ENCODE results near the gene ITGB5.

Gene ITGB5

DNA sequence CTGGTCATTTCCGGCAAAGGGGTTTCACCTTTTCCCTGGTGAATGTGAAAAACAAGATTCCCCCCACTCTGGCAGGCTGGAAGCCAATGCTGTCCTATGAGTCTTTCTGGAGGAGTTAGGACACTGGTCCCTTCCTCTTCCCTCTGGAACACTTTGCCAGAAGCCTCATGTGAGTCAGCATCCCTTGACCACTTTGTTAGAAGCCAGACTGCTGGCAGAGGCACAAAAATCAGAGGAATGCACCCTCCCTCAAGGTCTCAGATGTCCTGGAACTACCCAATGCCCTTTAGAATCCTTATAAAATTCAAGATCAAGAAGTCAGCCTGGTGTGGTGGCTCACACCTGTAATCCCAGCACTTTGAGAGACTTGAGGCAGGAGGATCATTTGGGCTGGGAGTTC is 26.6 kb downstream of the ITGB5 start:
- DNase-seq: no peak

DNA sequence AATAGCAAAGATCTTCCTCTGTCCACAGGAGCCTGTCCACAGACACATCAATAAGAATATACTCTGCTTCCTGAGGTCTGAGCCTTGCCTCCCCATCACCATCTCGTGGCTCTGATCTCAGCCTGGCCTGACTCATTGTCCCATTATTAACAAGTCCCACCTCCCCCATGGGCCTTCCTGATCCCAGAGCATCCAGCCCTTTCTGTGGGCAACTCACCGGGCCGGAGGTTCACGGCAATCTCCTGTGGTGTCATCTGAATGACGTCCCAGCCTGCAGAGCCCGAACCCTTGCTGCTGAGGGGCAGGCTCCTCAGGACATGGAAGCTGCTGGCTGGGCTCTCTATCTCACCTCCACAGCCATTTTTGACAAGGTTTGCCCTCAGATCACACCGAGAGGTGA is 28.1 kb downstream of the ITGB5 start:
- no peak for DNase-seq

DNA sequence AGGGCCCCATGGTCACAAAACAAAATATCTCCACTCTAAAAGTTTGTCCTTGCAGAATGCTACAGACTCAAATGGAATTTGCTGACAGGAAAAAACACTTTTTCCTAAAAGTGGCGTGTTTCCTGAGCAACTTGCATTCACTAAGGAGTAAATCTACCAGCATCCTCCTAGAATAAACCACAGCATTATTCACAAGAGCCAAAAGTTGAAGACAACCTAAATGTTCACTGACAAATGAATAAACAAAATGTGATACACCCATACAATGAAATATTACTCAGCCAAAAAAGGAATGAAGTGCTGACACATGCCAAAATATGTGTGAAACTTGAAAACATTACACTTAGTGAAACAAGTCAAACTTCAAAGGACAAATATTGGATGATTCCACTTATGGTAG is 28.9 kb downstream of the ITGB5 start:
- DNase-seq: no peak

DNA sequence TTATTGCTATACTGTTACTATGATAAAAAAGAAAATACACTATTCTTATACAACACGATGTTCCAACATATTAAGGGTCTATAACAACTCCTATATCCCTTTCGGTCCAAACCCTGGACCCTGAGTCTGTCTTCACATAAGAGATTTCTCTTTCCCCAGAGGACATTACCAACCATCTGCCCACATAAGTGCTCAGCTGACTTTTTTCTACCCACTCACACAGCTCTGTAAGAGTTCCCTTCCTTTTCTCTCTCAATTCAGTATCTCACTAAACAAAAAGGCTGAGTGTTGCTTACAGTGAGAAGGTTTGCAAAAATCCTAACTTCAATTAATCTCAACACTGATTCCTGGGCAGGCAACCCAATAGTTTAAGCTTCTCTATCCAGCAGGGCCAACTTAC is 30.5 kb downstream of the ITGB5 start:
- DNase-seq: no peak

DNA sequence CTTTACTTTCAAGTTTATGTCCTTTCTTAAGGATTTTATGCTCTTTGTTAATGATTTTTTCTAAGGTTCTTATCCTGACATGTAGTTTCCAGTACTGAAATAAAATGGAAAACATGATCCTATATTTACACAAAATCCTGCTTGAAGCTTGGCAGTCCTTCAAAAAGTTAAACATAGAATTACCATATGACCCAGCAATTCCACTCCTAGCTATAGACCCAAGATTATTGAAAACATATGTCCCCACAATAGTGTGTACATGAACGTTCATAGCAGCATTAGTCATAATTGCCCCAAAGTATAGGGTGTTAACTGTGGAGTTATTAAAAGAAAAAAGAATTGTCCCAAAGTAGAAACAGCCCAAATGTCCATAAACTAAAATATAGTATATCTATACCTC is 33.2 kb downstream of the ITGB5 start:
- no peak for DNase-seq

DNA sequence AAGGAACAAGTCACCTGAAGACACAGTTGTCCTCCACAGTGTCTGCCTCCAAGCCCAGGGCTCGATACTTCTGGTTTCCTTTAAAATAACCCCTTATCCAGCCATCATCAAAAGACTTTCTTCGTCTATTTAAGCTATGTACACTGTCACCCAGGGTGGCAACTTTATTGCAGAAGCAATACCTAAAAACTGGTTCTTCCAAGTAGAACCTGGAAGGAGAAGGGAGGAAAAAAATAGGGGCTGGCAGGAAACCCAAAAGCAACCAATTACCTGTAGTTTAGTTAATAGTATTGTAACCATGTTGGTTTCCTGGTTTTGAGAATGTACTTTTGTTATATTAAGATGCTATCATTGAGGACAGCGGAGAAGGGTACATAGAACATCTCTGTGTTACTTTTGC is 33.7 kb downstream of the ITGB5 start:
- DNase-seq: no peak

DNA sequence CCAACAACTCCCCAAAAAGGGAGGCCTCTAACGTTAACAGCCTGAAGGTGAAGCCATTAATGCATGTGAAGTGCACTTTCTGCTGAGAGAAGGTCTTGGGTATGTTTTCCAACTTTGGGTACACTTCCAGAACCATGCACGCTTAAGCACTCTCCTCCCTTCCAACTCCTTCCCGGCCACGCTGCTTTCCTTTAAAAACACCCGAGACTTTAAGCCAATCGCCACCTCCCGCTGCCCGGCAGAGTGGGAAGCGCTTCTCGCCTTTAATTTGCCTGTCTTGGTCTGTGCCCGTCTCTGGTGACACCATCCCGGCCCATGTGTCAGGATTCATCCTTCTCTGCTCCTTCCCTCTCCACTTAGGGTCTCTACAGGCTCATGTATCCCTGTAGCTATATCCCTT is 35.3 kb downstream of the ITGB5 start:
- DNase-seq: no peak

DNA sequence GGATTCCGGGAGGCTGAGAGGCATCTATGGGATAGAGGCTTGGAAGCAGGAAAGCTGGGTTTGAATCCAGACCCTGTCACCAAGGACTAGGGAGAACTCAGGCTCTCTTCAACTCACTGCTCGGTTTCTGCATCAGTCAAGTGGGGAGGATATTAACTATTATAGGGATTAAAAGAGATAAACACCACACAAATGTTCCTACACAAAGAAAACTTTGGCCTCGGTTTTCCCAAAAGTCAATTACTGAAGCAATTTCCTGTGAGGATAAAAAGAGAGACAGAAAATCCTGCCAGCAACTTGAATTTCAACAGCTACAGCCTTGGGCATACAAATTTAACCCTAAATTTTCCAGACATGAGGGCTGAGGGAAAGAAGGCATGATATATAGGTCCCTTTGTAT is 36.0 kb downstream of the ITGB5 start:
- DNase-seq: no peak

DNA sequence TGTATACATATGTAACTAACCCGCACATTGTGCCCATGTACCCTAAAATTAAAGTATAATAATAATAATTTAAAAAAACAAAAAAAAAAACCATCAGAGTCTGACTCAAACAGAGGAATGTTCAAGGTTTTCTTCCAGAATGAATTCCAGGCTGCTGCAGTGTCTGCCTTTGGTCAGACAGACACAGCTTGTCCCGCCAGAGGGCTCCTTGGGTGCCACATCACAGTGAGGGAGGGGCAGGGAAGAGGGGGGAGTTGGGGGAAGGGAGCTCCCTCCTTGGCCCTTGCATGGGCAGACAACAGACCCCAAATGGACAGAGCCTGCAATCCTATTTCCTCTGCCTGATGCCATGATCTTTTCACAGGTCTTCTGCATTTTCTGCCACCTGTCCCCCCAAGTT is 36.5 kb downstream of the ITGB5 start:
- no peak for DNase-seq

DNA sequence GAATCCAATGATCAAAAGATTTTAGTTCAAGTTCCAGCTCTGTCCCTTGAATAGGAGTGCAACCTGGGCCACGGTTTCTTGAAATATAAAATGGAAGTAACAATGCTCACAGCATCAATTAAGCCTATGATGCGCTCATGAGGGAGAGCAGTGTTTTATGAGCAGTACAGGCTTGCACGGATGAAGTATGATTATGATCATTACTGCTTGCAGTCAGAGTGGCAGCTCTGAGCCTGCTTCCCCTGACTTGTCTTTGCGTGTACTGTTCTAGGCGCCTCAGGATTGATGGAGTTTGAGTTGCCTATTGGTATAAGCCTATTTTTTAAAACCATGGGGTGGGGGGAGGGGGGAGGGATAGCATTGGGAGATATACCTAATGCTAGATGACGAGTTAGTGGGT is 37.0 kb downstream of the ITGB5 start:
- DNase-seq: no peak

DNA sequence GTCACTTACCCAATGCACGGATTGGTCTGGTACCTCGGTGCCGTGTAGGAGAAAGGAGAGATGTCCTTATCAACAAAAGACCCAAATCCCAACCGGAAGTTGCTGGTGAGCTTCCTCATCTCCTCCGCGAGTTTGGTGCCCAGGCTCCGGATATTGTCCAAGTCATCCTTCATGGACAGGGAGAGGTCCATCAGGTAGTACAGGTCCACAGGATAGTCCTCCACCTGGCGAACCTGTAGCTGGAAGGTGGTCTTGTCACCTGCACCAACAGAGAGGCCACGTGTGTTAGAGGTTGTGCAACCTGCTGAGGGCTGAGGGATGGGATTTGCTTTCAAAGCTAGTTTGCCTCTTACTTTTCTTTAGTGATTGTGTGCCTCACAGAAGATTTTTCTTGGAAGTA is 38.9 kb downstream of the ITGB5 start:
- DNase-seq: no peak

DNA sequence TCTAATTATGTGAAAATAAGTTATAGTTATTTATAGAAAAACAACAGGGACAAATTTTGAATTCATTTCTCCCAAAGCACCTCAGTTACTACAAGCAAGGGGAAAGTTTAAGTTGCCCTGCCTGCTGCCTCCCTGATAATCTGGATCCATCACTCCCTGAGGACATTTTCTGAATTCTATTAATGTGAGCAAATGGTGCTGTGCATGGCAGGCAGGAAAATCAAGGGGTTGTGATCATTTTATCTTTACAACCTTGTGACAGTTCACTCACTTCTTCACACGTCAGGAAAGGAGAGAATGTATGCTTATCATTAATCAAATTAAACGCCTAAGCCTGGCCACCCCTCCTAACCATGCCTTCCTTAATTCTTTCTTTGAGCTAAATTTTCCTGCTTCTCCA is 39.3 kb downstream of the ITGB5 start:
- DNase-seq: no peak

DNA sequence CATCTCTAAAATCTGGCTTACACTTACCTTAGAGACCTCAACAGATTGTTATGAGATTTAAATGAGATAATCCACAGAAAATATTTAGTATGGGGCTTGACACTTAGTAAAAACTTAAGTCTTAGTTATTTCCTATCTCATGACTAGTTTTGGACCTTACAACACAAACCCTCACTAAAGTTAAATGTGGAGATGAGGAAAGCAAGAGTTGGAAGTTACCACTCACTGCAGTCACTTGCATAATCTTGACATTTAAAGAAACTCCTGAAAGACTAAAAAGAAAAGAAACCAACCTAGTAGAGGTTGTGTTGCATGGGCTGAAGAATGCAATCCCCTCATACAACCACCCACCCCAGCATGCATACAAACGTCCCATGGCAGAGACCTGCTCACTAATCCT is 40.1 kb downstream of the ITGB5 start:
- DNase-seq: no peak

DNA sequence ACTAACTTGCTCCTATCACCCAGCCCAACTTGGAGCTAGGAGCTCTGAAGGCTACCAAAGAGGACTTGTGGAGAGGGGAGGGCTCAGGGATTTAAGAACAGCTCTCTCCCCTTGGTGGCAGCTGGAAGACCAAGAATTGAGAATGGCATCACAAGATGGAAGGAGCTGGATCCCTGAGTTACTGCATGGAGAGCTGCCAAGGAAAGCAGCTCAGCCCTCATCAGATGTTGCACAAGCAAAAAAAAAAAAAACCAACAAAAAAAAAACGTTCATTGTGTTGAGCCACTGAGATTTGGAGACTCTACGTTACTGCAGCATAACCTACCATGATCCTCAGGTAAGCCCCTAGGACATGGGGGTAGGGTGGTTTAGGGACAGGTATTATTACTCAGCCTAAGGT is 41.0 kb downstream of the ITGB5 start:
- no peak for DNase-seq

DNA sequence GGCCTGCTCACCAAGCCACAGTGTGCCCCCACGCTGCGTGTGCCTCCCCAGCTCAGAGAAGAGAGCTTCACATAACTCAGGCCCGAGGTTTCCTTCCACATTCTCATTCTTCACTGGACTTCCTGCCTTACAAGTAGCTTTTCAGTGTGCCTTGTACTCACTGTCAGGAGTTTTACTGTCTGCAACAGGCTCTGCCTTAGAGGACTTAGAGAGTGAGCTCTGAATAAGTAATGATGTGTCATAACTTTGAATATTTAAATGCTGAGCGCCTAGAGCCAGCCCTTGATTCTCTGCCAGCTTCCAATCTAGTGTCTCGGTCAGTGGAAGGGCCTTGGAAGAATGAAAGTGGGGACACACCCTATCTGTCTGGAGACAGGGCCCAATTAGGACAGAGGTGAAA is 41.8 kb downstream of the ITGB5 start:
- no peak for DNase-seq

DNA sequence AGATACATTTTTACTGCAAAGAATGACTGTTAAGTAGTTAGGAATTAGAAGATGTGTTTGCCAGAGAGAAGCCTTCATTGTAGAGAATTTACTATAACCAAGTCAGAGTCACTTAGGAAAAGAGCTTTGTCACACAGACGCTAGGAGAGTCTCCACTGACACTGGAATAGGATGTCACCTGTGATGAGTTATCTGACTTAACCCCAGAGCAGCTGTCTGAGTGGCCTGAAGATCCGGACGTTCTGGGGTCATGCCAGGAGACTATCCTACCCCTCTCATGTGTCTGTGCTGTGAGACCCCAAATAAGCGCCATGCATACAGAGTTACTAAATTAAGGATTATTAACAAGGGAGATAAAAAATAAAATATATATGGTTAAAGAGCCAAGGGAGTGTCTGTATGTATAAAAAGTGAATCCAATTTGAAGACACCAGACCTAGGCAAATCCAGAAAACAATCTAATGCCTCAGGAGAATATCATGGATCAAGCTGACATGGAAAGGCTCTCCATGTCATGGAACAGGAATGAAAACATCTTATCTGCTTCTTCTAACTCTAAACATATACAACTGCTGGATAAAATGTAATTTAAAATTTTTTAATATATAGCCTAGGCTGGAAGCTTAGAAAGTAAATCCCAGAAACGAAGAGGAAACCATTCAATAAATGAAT is 43.5 kb downstream of the ITGB5 start:
- DNase-seq: no peak

DNA sequence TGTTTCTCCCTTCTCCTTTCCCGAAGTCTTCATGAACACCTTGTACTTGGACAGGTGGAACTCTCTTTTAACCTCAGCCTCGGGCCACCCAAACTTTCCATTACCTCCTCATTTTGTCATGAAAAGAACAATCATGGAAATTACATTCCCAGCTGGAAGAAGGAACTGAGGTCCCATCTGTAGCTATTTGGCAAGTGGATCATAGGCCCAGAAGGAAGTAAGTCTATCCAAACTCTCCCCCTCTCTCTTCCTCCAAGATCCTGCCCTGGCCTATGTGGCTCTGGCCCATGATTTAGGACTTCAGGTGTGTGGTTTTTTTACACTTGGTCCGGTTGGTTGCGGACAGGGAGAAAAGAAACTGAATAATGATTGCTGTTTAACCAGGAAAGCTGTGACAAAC is 44.1 kb downstream of the ITGB5 start:
- no peak for DNase-seq

DNA sequence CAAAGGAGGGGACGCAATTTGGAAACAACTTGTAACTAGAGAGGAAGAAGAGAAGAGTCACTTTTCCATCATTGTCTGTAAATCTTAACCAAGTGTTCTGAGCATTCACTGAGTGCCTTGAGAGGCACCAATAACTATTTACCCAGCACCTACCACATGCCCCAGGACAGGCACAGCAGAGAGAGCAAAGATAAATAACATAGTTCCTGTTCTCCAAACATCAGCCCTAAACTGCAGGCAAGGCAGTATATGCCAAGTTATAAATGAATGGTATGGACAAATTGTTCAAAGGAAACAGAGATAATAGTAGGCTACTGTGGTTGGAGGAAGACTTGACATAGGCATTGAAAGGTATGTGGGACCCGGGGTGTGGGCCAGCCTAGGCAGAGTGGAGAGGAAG is 45.6 kb downstream of the ITGB5 start:
- DNase-seq: no peak

DNA sequence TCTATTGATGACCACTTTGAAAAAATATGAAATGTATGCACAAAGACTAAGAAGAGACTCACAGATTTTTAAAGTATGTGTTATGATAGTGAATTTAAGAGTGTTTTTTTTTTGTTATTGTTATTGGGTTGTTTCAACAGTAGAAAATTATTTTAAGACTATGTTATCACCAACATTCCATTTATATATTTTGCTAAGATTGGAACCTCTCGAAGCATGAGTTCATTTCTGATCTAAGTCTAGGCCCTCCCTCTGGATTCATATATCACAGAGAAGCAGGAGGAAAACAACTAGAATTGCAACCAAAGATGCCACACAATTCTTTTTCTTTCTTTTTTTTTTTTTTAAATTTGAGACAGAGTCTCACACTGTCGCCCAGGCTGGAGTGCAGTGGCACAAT is 46.8 kb downstream of the ITGB5 start:
- no peak for DNase-seq

DNA sequence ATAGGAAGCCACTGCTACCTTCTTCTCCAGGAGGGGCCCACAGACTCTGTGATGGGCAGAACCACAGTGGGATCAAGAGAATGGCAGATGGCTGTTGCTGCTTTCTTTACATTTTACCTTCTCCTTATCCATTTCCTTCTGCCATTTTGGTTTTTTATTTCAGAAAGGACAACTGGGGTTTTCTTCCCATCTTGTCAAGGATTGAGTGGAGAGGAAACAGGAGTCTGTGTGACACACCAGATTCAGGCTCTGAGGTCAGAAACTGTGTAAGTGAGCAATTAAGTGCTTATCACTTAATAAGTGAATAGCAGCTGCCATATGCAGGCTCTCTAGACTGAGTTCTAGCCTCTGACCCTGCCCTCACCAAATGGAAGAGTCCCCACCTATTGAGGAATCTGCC is 47.3 kb downstream of the ITGB5 start:
- DNase-seq: peak; percentile 9

DNA sequence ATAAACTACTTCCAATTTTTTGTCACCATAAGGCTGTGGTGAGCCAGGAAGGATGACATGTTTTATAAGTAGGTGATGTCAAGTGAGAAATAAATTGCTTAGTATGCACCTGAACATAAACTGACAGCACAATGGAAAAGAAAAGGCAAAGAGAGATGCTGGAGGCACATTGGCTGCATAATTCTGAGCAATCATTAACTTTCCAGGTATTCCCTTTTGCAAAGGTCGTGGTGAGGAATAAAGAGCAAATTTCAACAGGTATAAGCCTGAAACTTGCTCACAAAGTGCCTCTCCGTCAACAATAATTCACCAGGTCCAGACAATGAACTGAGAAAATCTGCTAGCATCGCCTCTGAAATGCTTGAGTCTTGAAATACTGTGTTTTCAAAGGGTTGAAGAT is 48.2 kb downstream of the ITGB5 start:
- DNase-seq: no peak

DNA sequence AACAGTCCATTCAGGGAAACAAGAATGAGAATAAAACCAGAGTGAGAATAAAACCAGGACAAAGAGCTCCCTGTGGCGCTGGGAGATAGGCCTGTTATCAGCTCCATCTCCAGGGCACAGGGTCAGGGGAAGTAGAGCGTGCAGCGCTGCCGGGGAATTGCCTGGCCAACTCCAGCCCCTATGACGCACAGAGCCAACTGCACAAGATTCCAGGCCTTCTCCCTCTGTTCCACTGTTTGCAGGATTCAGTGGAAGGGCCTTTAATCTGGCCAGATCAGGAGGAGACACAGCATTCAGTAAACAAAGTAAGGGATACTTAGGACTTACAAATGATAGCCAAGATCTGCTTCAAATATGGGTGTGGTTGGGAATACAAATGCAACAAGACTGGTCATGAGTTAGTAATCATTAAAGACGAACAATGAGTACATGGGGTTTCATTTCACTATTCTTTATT is 49.4 kb downstream of the ITGB5 start:
- no peak for DNase-seq

DNA sequence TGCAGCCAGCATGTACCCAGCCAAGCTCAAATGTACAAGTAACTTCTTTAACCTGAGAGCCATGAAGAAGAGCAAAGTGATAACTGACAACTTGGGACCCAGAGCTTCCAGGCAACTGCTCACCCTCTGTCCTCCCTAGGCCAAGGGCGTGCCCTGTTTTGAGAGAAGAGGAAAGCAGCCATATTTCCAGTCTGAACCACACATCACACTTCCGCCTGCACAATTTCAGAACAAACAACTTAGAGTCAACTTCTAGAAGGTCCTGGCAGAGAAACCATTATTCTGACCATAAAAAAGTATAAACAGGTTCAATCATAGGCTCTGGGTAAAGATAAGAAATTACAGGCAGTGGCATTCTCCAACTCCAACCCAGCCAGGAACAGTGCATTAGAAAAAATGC is 50.1 kb downstream of the ITGB5 start:
- no peak for DNase-seq

DNA sequence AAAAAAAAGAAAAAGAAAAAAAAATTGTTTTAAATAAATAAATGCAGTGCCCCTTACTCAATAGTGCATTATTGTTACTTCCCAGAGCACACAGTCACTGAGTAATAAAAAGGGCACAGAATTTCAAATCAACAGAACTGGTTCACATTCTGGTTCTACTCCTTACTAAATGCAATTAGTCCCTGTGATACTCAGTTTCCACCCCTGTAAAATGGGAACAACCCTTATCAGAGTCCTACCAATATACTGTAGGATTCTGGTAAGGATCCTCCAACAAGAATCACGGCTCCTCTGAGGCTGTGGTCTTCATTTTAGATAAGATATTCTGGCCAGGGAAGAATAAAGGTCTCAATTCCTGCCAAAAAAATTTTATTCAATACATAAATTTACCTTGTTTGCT is 50.7 kb downstream of the ITGB5 start:
- DNase-seq: no peak
